Suprapubic skin (tissue), 4 donors: Measurements from ENCODE around the gene TXNDC11.

Source experiments
- POLR2A ChIP-seq, 2 donors: fragments of 450-650 bp; IDR thresholded peaks; one replicate each; pipeline ENCODE4 v1.6.1; 2017; ENCODE audit warnings: antibody characterized with exemption in 2 of 2, mild to moderate bottlenecking in 2 of 2, moderate library complexity in 2 of 2
- POLR2AphosphoS5 ChIP-seq, 3 donors: sonication (generic); formaldehyde crosslinking; IDR thresholded peaks; one replicate each; pipeline ENCODE4 v1.6.1; 2017; ENCODE audit warnings: antibody characterized with exemption in 3 of 3
- TF ChIP-seq, protein P1 (sequence below), 2 donors: fragments of 200-600 bp in 1 of 2; fragments of 450-650 bp in 1 of 2; sonication (generic) in 1 of 2; IDR thresholded peaks; one replicate each; pipeline ENCODE4 v1.5.1; 2016 to 2019; ENCODE audit warnings: antibody characterized with exemption in 2 of 2, mild to moderate bottlenecking in 1 of 2, moderate library complexity in 1 of 2

DNA sequence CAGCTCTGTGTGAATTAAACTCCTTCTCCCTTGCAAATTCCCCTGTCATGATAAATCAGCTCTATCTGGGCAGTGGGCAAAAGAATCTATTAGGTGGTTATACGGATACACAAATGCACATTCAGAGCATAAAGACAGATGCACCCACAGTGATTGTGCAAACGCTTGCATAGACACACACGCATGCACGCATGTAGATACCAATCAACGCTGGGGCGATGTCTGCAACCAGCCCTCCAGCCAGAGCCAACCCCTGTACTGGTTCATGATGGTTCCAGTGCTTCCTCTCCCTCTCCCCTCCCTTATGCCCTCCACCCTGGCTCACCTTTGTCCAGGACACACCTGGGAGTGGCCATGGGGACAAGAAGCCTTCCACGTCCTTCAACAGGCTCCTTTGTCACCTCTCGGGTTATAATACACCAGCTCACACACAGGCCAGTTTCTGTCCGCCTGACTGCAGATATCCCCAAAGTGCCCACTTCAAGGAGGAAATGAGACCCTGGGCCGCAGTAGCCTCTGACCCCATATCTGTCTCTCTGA lies 107.5 kb downstream of the TXNDC11 start:
- TF ChIP-seq, protein P1, sequence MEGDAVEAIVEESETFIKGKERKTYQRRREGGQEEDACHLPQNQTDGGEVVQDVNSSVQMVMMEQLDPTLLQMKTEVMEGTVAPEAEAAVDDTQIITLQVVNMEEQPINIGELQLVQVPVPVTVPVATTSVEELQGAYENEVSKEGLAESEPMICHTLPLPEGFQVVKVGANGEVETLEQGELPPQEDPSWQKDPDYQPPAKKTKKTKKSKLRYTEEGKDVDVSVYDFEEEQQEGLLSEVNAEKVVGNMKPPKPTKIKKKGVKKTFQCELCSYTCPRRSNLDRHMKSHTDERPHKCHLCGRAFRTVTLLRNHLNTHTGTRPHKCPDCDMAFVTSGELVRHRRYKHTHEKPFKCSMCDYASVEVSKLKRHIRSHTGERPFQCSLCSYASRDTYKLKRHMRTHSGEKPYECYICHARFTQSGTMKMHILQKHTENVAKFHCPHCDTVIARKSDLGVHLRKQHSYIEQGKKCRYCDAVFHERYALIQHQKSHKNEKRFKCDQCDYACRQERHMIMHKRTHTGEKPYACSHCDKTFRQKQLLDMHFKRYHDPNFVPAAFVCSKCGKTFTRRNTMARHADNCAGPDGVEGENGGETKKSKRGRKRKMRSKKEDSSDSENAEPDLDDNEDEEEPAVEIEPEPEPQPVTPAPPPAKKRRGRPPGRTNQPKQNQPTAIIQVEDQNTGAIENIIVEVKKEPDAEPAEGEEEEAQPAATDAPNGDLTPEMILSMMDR (IDR thresholded peaks at IDR 0.05): no peak
- no peak for TF ChIP-seq POLR2A (IDR thresholded peaks at IDR 0.05)
- TF ChIP-seq POLR2AphosphoS5 (IDR thresholded peaks at IDR 0.05): no peak
